H9 (cell line): ENCODE data around the gene DNASE1L1. TPM values are rescaled to one million over a fixed set of nuclear protein-coding genes. Genes with fewer than 3 reads are reported as not detected.

Experiments used
- DNase-seq: peaks from one replicate; pipeline ENCODE4 v3.0.0-alpha.2; 2017
- H2AFZ ChIP-seq: one replicate; pipeline ENCODE4 v1.6.1; 2013; ENCODE audit warnings: mild to moderate bottlenecking, low read length, control low read depth, moderate library complexity
- H2AK5ac ChIP-seq: 2 replicates; pipeline ENCODE4 v1.6.1; 2013; ENCODE audit warnings: low read length, control low read depth, mixed read lengths; ENCODE audit not compliant: insufficient read length
- H2BK120ac ChIP-seq: one replicate; pipeline ENCODE4 v1.6.1; 2013; ENCODE audit warnings: low read depth, mild to moderate bottlenecking, low read length, control low read depth, inconsistent platforms; ENCODE audit not compliant: poor library complexity, severe bottlenecking
- H2BK12ac ChIP-seq: 2 replicates; pipeline ENCODE4 v1.6.1; 2013; ENCODE audit warnings: low read length, control low read depth, mixed read lengths, low read depth; ENCODE audit not compliant: insufficient read length
- H2BK15ac ChIP-seq: 2 replicates; pipeline ENCODE4 v1.6.1; 2013; ENCODE audit warnings: low read depth, low read length, control low read depth
- H2BK20ac ChIP-seq: one replicate; pipeline ENCODE4 v1.6.1; 2013; ENCODE audit warnings: low read depth, mild to moderate bottlenecking, low read length, control low read depth, inconsistent platforms; ENCODE audit not compliant: poor library complexity, severe bottlenecking
- H2BK5ac ChIP-seq: 2 replicates; pipeline ENCODE4 v1.6.1; 2013; ENCODE audit warnings: low read length, control low read depth, mixed read lengths; ENCODE audit not compliant: insufficient read length
- H3K14ac ChIP-seq: 2 replicates; pipeline ENCODE4 v1.6.1; 2013; ENCODE audit warnings: low read length, control low read depth; ENCODE audit not compliant: insufficient read depth
- H3K18ac ChIP-seq: 2 replicates; pipeline ENCODE4 v1.6.1; 2013; ENCODE audit warnings: low read depth, mild to moderate bottlenecking, mixed read lengths, low read length, control low read depth; ENCODE audit not compliant: insufficient read length
- H3K23ac ChIP-seq: 2 replicates; pipeline ENCODE4 v1.6.1; 2013; ENCODE audit warnings: low read length, control low read depth, mixed read lengths, low read depth; ENCODE audit not compliant: insufficient read length
- H3K23me2 ChIP-seq: 2 replicates; pipeline ENCODE4 v1.6.1; 2013; ENCODE audit warnings: low read depth, mild to moderate bottlenecking, mixed read lengths, low read length, control low read depth; ENCODE audit not compliant: insufficient read length, poor library complexity, severe bottlenecking
- H3K27ac ChIP-seq: 2 replicates; pipeline ENCODE4 v1.5.1; 2013; ENCODE audit warnings: low read length, control low read depth, mixed read lengths, low read depth; ENCODE audit not compliant: insufficient read length
- H3K27me3 ChIP-seq: 2 replicates; pipeline ENCODE4 v1.6.1; 2013; ENCODE audit warnings: low read length, control low read depth, inconsistent platforms; ENCODE audit not compliant: insufficient read depth
- H3K4ac ChIP-seq: 2 replicates; pipeline ENCODE4 v1.6.1; 2013; ENCODE audit warnings: low read depth, mild to moderate bottlenecking, control low read depth, inconsistent platforms, low read length, moderate library complexity
- H3K4me1 ChIP-seq: 2 replicates; pipeline ENCODE4 v1.6.1; 2013; ENCODE audit warnings: low read length, control low read depth, inconsistent platforms; ENCODE audit not compliant: insufficient read depth
- H3K4me2 ChIP-seq: 2 replicates; pipeline ENCODE4 v1.6.1; 2013; ENCODE audit warnings: low read length, control low read depth, mixed read lengths; ENCODE audit not compliant: insufficient read length, insufficient read depth
- H3K56ac ChIP-seq: 2 replicates; pipeline ENCODE4 v1.6.1; 2013; ENCODE audit warnings: low read depth, mild to moderate bottlenecking, mixed read lengths, low read length, control low read depth; ENCODE audit not compliant: insufficient read length
- H3K79me1 ChIP-seq: 2 replicates; pipeline ENCODE4 v1.6.1; 2013; ENCODE audit warnings: low read depth, mild to moderate bottlenecking, moderate library complexity, low read length, control low read depth, inconsistent platforms; ENCODE audit not compliant: insufficient read depth, poor library complexity, severe bottlenecking
- H3K79me2 ChIP-seq: 2 replicates; pipeline ENCODE4 v1.6.1; 2013; ENCODE audit warnings: low read length, control low read depth, inconsistent platforms; ENCODE audit not compliant: insufficient read depth
- H3K9ac ChIP-seq: 2 replicates; pipeline ENCODE4 v1.6.1; 2013; ENCODE audit warnings: low read length, control low read depth, mixed read lengths; ENCODE audit not compliant: insufficient read length; ENCODE audit errors: extremely low read depth
- H3K9me3 ChIP-seq: one replicate; pipeline ENCODE4 v1.6.1; 2013; ENCODE audit warnings: low read depth, low read length, inconsistent platforms; ENCODE audit not compliant: control insufficient read depth
- H3T11ph ChIP-seq: one replicate; pipeline ENCODE4 v1.6.1; 2013; ENCODE audit warnings: mild to moderate bottlenecking, low read length, control low read depth, inconsistent platforms
- H4K20me1 ChIP-seq: one replicate; pipeline ENCODE4 v1.6.1; 2013; ENCODE audit not compliant: control insufficient read depth, insufficient read length, insufficient read depth
- H4K5ac ChIP-seq: 2 replicates; pipeline ENCODE4 v1.6.1; 2013; ENCODE audit warnings: low read depth, mild to moderate bottlenecking, mixed read lengths, low read length, control low read depth; ENCODE audit not compliant: insufficient read length
- H4K8ac ChIP-seq: replicated peaks from 2 replicates; pipeline ENCODE4 v1.6.1; 2013; ENCODE audit warnings: low read length, control low read depth, mixed read lengths, low read depth; ENCODE audit not compliant: insufficient read length
- H4K91ac ChIP-seq: 2 replicates; pipeline ENCODE4 v1.6.1; 2013; ENCODE audit warnings: low read depth, mild to moderate bottlenecking, moderate library complexity, mixed read lengths, low read length, control low read depth; ENCODE audit not compliant: insufficient read length
- H3K27ac Mint-ChIP-seq, 3 experiments: 2 replicates in 2 of 3; 3 replicates in 1 of 3; pipeline ENCODE4 v1.8.0; 2020 to 2021; ENCODE audit warnings: mixed read lengths in 3 of 3, mild to moderate bottlenecking in 1 of 3, moderate library complexity in 1 of 3
- H3K27me3 Mint-ChIP-seq: 2 replicates; pipeline ENCODE4 v1.8.0; 2021; ENCODE audit warnings: low read depth, mild to moderate bottlenecking, moderate library complexity, mixed read lengths
- H3K36me3 Mint-ChIP-seq, 3 experiments: 2 replicates in 2 of 3; 3 replicates in 1 of 3; pipeline ENCODE4 v1.8.0; 2020 to 2021; ENCODE audit warnings: low read depth in 3 of 3, mixed read lengths in 3 of 3; ENCODE audit not compliant: insufficient read depth in 1 of 3
- H3K4me1 Mint-ChIP-seq, 2 experiments: 2 replicates each; pipeline ENCODE4 v1.8.0; 2020; ENCODE audit warnings: mixed read lengths in 2 of 2
- H3K4me3 Mint-ChIP-seq, 2 experiments: 2 replicates in 1 of 2; 3 replicates in 1 of 2; pipeline ENCODE4 v1.8.0; 2020 to 2021; ENCODE audit warnings: mild to moderate bottlenecking in 2 of 2, mixed read lengths in 2 of 2, moderate library complexity in 1 of 2
- H3K9me3 Mint-ChIP-seq, 2 experiments: 2 replicates in 1 of 2; 3 replicates in 1 of 2; pipeline ENCODE4 v1.8.0; 2020; ENCODE audit warnings: mild to moderate bottlenecking in 2 of 2, mixed read lengths in 2 of 2, moderate library complexity in 1 of 2
- CTCF ChIP-seq: fragments of 200-600 bp; sonication (generic); conservative IDR thresholded peaks from 3 replicates; pipeline ENCODE4 v1.8.0; 2021; ENCODE audit warnings: antibody characterized with exemption, mild to moderate bottlenecking
- WGBS: extraction: QIAGEN DNeasy Blood & Tissue Kit; methylation state at CpG from one replicate; pipeline ENCODE4 v1.1.7; 2013; ENCODE audit warnings: missing lambda C conversion rate, low lambda C conversion rate, mixed read lengths; ENCODE audit not compliant: insufficient read length; ENCODE audit errors: extremely low coverage; 5-methylcytosine and 5-hydroxymethylcytosine counted together
- total RNA-seq: library from RNA; stranded (reverse); gene quantifications from 2 replicates; pipeline ENCODE4 v1.2.1, GENCODE V29; 2021

DNASE1L1 gene
- total RNA-seq, 1 experiment from 2014 or later, result 14.5 TPM

- H3K9me3 Mint-ChIP-seq, result peaks cover 48 to 67% of the 10 kb centered on the region in 2 experiments
- Histone ChIP-seq H3K4me2 (no peak overlapping the region), H3K4ac (no peak overlapping the region), H4K20me1 (peaks cover 3% of the 10 kb centered on the region), H2BK15ac (no peak overlapping the region), H3K23me2 (peaks cover 3% of the 10 kb centered on the region), H3K27ac (no peak overlapping the region), H3K79me2 (no peaks in the 10 kb centered on the region), H2BK20ac (no peak overlapping the region), H3K27me3 (no peaks in the 10 kb centered on the region), H2BK120ac (no peak overlapping the region), H4K5ac (no peak overlapping the region), H4K91ac (no peak overlapping the region), H2AK5ac (no peak overlapping the region), H3K79me1 (no peaks in the 10 kb centered on the region), H4K8ac (no peak overlapping the region), H2BK12ac (no peak overlapping the region), H3T11ph (no peak overlapping the region), H3K56ac (no peak overlapping the region), H3K9me3 (peaks cover 20% of the 10 kb centered on the region), H3K9ac (no peak overlapping the region), H3K23ac (no peak overlapping the region), H3K14ac (no peak overlapping the region), H3K4me1 (no peaks in the 10 kb centered on the region), H3K18ac (no peak overlapping the region), H2AFZ (no peak overlapping the region), H2BK5ac (no peak overlapping the region)
- H3K27me3 Mint-ChIP-seq, result peaks cover 5% of the 10 kb centered on the region
- no peak for DNase-seq
- no CpG with 5 or more reads among the region's 6 CpGs for WGBS
- H3K27ac Mint-ChIP-seq, result peak overlapping the region in 2 of 3 experiments; percentile 6 to 49; a peak in 2 of 7 replicates
- TF ChIP-seq CTCF, result no peak
- no peak overlapping the region for H3K4me3 Mint-ChIP-seq
- H3K4me1 Mint-ChIP-seq, result no peaks in the 10 kb centered on the region
- H3K36me3 Mint-ChIP-seq, result peaks cover 33 to 81% (median 78%) of the 10 kb centered on the region in 3 experiments
Measured at GRCh38 chrX:154358829-154359228, 50.2 kb downstream of the DNASE1L1 start.
